Right lung (tissue), 5 donors: ENCODE data around the gene CPXM1. TPM values are rescaled to one million over a fixed set of nuclear protein-coding genes. Genes with fewer than 3 reads are reported as not detected.

Experiments used
- DNase-seq, 2 donors: peaks; one replicate each; pipeline ENCODE4 v3.0.0-alpha.2; 2013
- polyA plus RNA-seq, 5 donors: library from polyadenylated mRNA; unstranded; fragments of 120-200 nt; gene quantifications; one replicate each; pipeline versions ENCODE4 v1.2.1 to v1.2.3, GENCODE V29; 2013; ENCODE audit warnings: inconsistent platforms in 1 of 5, low replicate concordance in 1 of 5; ENCODE audit not compliant: insufficient read length in 5 of 5, insufficient read depth in 1 of 5

CPXM1 gene
- polyA plus RNA-seq, 5 donors = 69.4 to 86.4 (median 74.6) TPM

- no peak for DNase-seq
These were observed 49.8 kb downstream of the CPXM1 start for GRCh38 chr20:2750491-2751251.

GRCh38 chr20:2749951-2750490, 50.4 kb downstream of the CPXM1 start:
- no peak for DNase-seq

GRCh38 chr20:2749343-2749950, 51.0 kb downstream of the CPXM1 start:
- DNase-seq = no peak

- DNase-seq = no peak
These were observed 51.7 kb downstream of the CPXM1 start for GRCh38 chr20:2748551-2749342.

GRCh38 chr20:2747676-2748235, 52.7 kb downstream of the CPXM1 start:
- DNase-seq = no peak

- no peak for DNase-seq
These were observed 53.7 kb downstream of the CPXM1 start for GRCh38 chr20:2746636-2747265.

- DNase-seq = no peak
These were observed 54.3 kb downstream of the CPXM1 start for GRCh38 chr20:2745936-2746635.

- DNase-seq = no peak
These were observed 55.1 kb downstream of the CPXM1 start for GRCh38 chr20:2745060-2745910.

Other genes starting within 250 kb of the CPXM1 start
- 100 to 1,000 TPM; 202 to 234 (median 211) TPM for gene NOP56, start 148.0 kb downstream of the CPXM1 start, polyA plus RNA-seq
- gene IDH3B, start 136.4 kb downstream of the CPXM1 start, polyA plus RNA-seq = 100 to 1,000 TPM; 103 to 131 (median 118) TPM
- gene EBF4, start 107.8 kb downstream of the CPXM1 start, polyA plus RNA-seq = 10 to 100 TPM; 32.9 to 49.6 (median 42.2) TPM
- gene C20orf141, start 14.4 kb upstream of the CPXM1 start, polyA plus RNA-seq = not detected
- gene TMEM239, start 15.7 kb upstream of the CPXM1 start, polyA plus RNA-seq = under 1 TPM in 4 of 5 donors, not detected in 1; 0.03 to 0.06 (median 0.04) TPM
- gene PCED1A, start 40.0 kb upstream of the CPXM1 start, polyA plus RNA-seq = 10 to 100 TPM; 41.5 to 68.8 (median 61.8) TPM
- 10 to 100 TPM; 30.5 to 40.2 (median 35.7) TPM for gene VPS16, start 40.1 kb upstream of the CPXM1 start, polyA plus RNA-seq
- gene PTPRA, start 72.9 kb upstream of the CPXM1 start, polyA plus RNA-seq = 10 to 100 TPM; 74.5 to 98.7 (median 92.2) TPM
- gene GNRH2, start 243.0 kb upstream of the CPXM1 start, polyA plus RNA-seq = under 1 TPM; 0.31 to 0.63 (median 0.50) TPM
- gene MRPS26, start 245.4 kb upstream of the CPXM1 start, polyA plus RNA-seq = 10 to 100 TPM; 34.1 to 70.1 (median 46.3) TPM